Sigmoid colon (tissue), 7 donors: ENCODE data around the gene PREP. TPM values are rescaled to one million over a fixed set of nuclear protein-coding genes. Genes with fewer than 3 reads are reported as not detected.

ENCODE experiments used
- DNase-seq: peaks from one replicate; pipeline ENCODE4 v3.0.0-alpha.2; 2019
- H3K27ac ChIP-seq, 4 donors: fragments of 200-600 bp; sonication (generic); one replicate each; pipeline ENCODE4 v1.5.1; 2016 to 2019; ENCODE audit warnings: mild to moderate bottlenecking in 1 of 4
- H3K27me3 ChIP-seq, 3 donors: fragments of 200-600 bp; sonication (generic); one replicate each; pipeline ENCODE4 v1.5.1; 2019; ENCODE audit warnings: mild to moderate bottlenecking in 1 of 3
- H3K36me3 ChIP-seq, 4 donors: fragments of 200-600 bp; sonication (generic); one replicate each; pipeline ENCODE4 v1.5.1; 2016 to 2019
- H3K4me1 ChIP-seq, 4 donors: fragments of 200-600 bp; sonication (generic); one replicate each; pipeline ENCODE4 v1.5.1; 2017 to 2019
- H3K4me3 ChIP-seq, 4 donors: fragments of 200-600 bp; sonication (generic); one replicate each; pipeline ENCODE4 v1.5.1; 2017 to 2019; ENCODE audit warnings: mild to moderate bottlenecking in 2 of 4, moderate library complexity in 1 of 4
- H3K9me3 ChIP-seq, 4 donors: fragments of 200-600 bp in 3 of 4; sonication (generic) in 3 of 4; one replicate each; pipeline versions ENCODE4 v1.5.1 to v1.6.1; 2013 to 2019
- EP300 ChIP-seq, 4 donors: sonication (generic); formaldehyde crosslinking; IDR thresholded peaks; one replicate each; pipeline ENCODE4 v1.6.1; 2017; ENCODE audit warnings: antibody characterized with exemption in 4 of 4
- POLR2A ChIP-seq, 2 donors: fragments of 450-650 bp; IDR thresholded peaks; one replicate each; pipeline ENCODE4 v1.6.1; 2016; ENCODE audit warnings: antibody characterized with exemption in 2 of 2, mild to moderate bottlenecking in 2 of 2, moderate library complexity in 2 of 2
- POLR2AphosphoS5 ChIP-seq, 4 donors: sonication (generic); formaldehyde crosslinking; IDR thresholded peaks; one replicate each; pipeline ENCODE4 v1.6.1; 2017; ENCODE audit warnings: antibody characterized with exemption in 4 of 4
- WGBS, 2 donors: extraction: QIAGEN DNeasy Blood & Tissue Kit; methylation state at CpG; one replicate each; pipeline ENCODE4 v1.1.7; 2013; 5-methylcytosine and 5-hydroxymethylcytosine counted together
- intact Hi-C: fragments of 100-400 bp; cut with DNase I; formaldehyde crosslinking; loops from one replicate; pipeline ENCODE4 v1.15.1; 2023
- polyA plus RNA-seq, 3 donors: library from polyadenylated mRNA; stranded (reverse); fragments of 200-250 nt; gene quantifications; one replicate each; pipeline ENCODE4 v1.2.3, GENCODE V29; 2013
- total RNA-seq, 4 donors: library from RNA; depleted of rRNA; stranded (reverse); fragments of >200 nt; gene quantifications; one replicate each; pipeline ENCODE4 v1.1.0, GENCODE V29; 2016
- TF ChIP-seq, protein P1 (sequence below), 4 experiments: fragments of 450-650 bp in 3 of 4; fragments of 200-600 bp in 1 of 4; IDR thresholded peaks; one replicate each; pipeline ENCODE4 v1.5.1; 2016 to 2019; ENCODE audit warnings: antibody characterized with exemption in 4 of 4, mild to moderate bottlenecking in 3 of 4, moderate library complexity in 2 of 4
- donor health status: healthy with polysubstance abuse.
- donor health status: Bipolar disorder and iron deficiency.
- donor health status: healthy.

The PREP gene
- total and polyA plus RNA-seq, 7 donors, result 14.1 to 47.9 (median 23.5) TPM

GRCh38 chr6:105273589-105273988, 129.3 kb downstream of the PREP start:
- no peak for DNase-seq
- Histone ChIP-seq H3K27ac (no peak overlapping the region), H3K9me3 (no peaks in the 10 kb centered on the region), H3K4me1 (no peaks in the 10 kb centered on the region), H3K36me3 (peaks cover 10 to 32% (median 13%) of the 10 kb centered on the region in 4 donors), H3K4me3 (no peak overlapping the region), H3K27me3 (no peaks in the 10 kb centered on the region)
- 71 to 77% methylated on average over 8 of the region's 8 CpGs for WGBS, 2 donors
- intact Hi-C loops, result no loop called here
- TF ChIP-seq, protein P1, sequence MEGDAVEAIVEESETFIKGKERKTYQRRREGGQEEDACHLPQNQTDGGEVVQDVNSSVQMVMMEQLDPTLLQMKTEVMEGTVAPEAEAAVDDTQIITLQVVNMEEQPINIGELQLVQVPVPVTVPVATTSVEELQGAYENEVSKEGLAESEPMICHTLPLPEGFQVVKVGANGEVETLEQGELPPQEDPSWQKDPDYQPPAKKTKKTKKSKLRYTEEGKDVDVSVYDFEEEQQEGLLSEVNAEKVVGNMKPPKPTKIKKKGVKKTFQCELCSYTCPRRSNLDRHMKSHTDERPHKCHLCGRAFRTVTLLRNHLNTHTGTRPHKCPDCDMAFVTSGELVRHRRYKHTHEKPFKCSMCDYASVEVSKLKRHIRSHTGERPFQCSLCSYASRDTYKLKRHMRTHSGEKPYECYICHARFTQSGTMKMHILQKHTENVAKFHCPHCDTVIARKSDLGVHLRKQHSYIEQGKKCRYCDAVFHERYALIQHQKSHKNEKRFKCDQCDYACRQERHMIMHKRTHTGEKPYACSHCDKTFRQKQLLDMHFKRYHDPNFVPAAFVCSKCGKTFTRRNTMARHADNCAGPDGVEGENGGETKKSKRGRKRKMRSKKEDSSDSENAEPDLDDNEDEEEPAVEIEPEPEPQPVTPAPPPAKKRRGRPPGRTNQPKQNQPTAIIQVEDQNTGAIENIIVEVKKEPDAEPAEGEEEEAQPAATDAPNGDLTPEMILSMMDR (IDR thresholded peaks at IDR 0.05), result no peak
- TF ChIP-seq EP300 (IDR thresholded peaks at IDR 0.05) (no peak), POLR2AphosphoS5 (IDR thresholded peaks at IDR 0.05) (no peak), POLR2A (IDR thresholded peaks at IDR 0.05) (no peak)

DNA sequence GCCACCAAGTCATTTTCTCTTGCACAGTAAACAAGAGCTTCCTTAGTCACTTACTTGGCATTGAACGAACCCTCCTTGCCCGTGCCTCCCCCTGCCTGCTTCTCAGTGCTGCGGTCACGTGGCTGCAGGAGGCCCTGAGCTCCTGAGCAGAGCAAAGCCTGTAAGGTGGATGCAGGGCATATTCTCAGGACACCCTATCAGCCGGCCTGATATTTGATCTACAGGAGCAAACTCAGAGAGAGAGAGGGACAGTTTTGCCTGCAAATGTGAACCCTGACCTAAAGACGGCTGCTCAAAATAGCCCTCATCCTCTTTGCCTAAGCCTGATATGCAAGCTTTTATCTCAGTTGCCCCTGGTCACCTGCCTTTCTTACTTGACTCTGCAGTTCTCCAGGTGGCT, 130.1 kb downstream of the PREP start:
- no peak overlapping the region for H3K27ac ChIP-seq
- TF ChIP-seq POLR2AphosphoS5 (IDR thresholded peaks at IDR 0.05) (no peak), EP300 (IDR thresholded peaks at IDR 0.05) (no peak), POLR2A (IDR thresholded peaks at IDR 0.05) (no peak)
- TF ChIP-seq, protein P1 (IDR thresholded peaks at IDR 0.05), result no peak
- H3K4me3 ChIP-seq, result no peak overlapping the region
- intact Hi-C loops, result no loop called here
- H3K36me3 ChIP-seq, result peaks cover 4 to 24% (median 6%) of the 10 kb centered on the region in 4 donors
- DNase-seq, result no peak
- no peaks in the 10 kb centered on the region for H3K4me1 ChIP-seq
- no peaks in the 10 kb centered on the region for H3K9me3 ChIP-seq
- WGBS, 2 donors, result 7 to 23% methylated on average over 6 of the region's 6 CpGs
- no peaks in the 10 kb centered on the region for H3K27me3 ChIP-seq

DNA sequence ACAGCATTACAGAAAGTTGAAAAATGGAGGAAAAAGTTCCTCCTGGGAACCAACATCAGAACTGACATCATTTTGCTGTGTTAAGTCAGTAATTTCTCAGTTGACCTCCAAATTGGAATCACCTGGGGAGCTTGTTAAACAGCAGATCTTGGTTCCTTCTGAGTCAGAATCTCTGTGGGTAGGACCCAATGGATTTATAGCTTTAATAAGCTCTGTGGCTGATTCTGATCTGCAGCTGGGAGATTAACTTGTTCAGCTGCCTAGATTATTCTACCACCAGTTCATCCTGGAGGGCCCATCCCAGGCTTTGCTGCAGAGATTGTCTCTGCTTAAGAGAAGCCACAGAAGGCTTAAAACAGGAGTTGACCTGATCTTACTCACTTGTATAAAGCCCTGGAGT, 132.4 kb downstream of the PREP start:
- TF ChIP-seq, protein P1 (IDR thresholded peaks at IDR 0.05), result no peak
- TF ChIP-seq POLR2AphosphoS5 (IDR thresholded peaks at IDR 0.05), result no peak
- no peak for TF ChIP-seq EP300 (IDR thresholded peaks at IDR 0.05)
- no peak for TF ChIP-seq POLR2A (IDR thresholded peaks at IDR 0.05)
- intact Hi-C loops, result no loop called here
- DNase-seq, result no peak
- Histone ChIP-seq H3K4me3 (no peak overlapping the region), H3K9me3 (no peaks in the 10 kb centered on the region), H3K36me3 (peaks cover 0 to 2% (median under 1%) of the 10 kb centered on the region in 4 donors), H3K27me3 (no peaks in the 10 kb centered on the region), H3K27ac (no peak overlapping the region), H3K4me1 (no peaks in the 10 kb centered on the region)

GRCh38 chr6:105269390-105269789, 133.5 kb downstream of the PREP start:
- Histone ChIP-seq H3K27ac (no peak overlapping the region), H3K9me3 (no peaks in the 10 kb centered on the region), H3K36me3 (no peaks in the 10 kb centered on the region), H3K27me3 (no peaks in the 10 kb centered on the region), H3K4me1 (no peaks in the 10 kb centered on the region), H3K4me3 (no peak overlapping the region)
- no peak for DNase-seq
- intact Hi-C loops, result no loop called here
- 94 to 97% methylated on average over 2 of the region's 2 CpGs for WGBS, 2 donors
- TF ChIP-seq EP300 (IDR thresholded peaks at IDR 0.05) (no peak), POLR2A (IDR thresholded peaks at IDR 0.05) (no peak), POLR2AphosphoS5 (IDR thresholded peaks at IDR 0.05) (no peak)
- TF ChIP-seq, protein P1 (IDR thresholded peaks at IDR 0.05), result no peak
